ENCODE data around the gene TRIO.

GRCh38 chr5:14101922-14102321 is 41.2 kb upstream of the TRIO start:
- TF ChIP-seq, protein P1, sequence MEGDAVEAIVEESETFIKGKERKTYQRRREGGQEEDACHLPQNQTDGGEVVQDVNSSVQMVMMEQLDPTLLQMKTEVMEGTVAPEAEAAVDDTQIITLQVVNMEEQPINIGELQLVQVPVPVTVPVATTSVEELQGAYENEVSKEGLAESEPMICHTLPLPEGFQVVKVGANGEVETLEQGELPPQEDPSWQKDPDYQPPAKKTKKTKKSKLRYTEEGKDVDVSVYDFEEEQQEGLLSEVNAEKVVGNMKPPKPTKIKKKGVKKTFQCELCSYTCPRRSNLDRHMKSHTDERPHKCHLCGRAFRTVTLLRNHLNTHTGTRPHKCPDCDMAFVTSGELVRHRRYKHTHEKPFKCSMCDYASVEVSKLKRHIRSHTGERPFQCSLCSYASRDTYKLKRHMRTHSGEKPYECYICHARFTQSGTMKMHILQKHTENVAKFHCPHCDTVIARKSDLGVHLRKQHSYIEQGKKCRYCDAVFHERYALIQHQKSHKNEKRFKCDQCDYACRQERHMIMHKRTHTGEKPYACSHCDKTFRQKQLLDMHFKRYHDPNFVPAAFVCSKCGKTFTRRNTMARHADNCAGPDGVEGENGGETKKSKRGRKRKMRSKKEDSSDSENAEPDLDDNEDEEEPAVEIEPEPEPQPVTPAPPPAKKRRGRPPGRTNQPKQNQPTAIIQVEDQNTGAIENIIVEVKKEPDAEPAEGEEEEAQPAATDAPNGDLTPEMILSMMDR (IDR thresholded peaks at IDR 0.05; ENCODE audit: low read depth, low read length, poor library complexity, severe bottlenecking): no peak
- TF ChIP-seq EZH2phosphoT487 (IDR thresholded peaks at IDR 0.05; ENCODE audit: borderline replicate concordance, low read length): no peak
